Motor neuron (in vitro differentiated cells): Measurements from ENCODE around the gene G0S2. TPM values are rescaled to one million over a fixed set of nuclear protein-coding genes. Genes with fewer than 3 reads are reported as not detected.
"Not testable (repeated sequence)": the region's sequence is repeated elsewhere in the genome, so short reads cannot be mapped to it uniquely, and the experiment has no call there.

Experiments used
- ATAC-seq, 8 experiments: fragments of 200-7000 bp; cut with Tn5 transposase; replicated peaks in 6 of 8; 2 replicates each; pipeline ENCODE4 v1.8.0; 2021; ENCODE audit warnings: mild to moderate bottlenecking in 8 of 8, moderate library complexity in 8 of 8
- H3K27ac ChIP-seq, 2 donors: fragments of 250-450 bp; sonication (Bioruptor Pico); 2 replicates each; pipeline ENCODE4 v1.9.0; 2021; ENCODE audit warnings: antibody characterized with exemption in 2 of 2, mild to moderate bottlenecking in 2 of 2, moderate library complexity in 1 of 2
- H3K4me1 ChIP-seq, 2 donors: fragments of 250-450 bp; sonication (Bioruptor Pico); replicated peaks in 1 of 2; 2 replicates each; pipeline ENCODE4 v1.6.1; 2021; ENCODE audit warnings: antibody characterized with exemption in 2 of 2, mild to moderate bottlenecking in 2 of 2, moderate library complexity in 1 of 2
- H3K4me3 ChIP-seq, 5 donors: fragments of 250-450 bp; sonication (Bioruptor Pico); 2 replicates each; pipeline ENCODE4 v1.9.0; 2021; ENCODE audit warnings: antibody characterized with exemption in 5 of 5, mild to moderate bottlenecking in 5 of 5, moderate library complexity in 4 of 5
- WGBS, 10 experiments: fragments of 450-650 bp; shearing (Covaris generic); methylation state at CpG; one replicate each; pipeline ENCODE4 v1.0.0; 2022; 5-methylcytosine and 5-hydroxymethylcytosine counted together
- in situ Hi-C, 9 experiments: fragments of 400-800 bp; cut with MboI; loops; one replicate each; pipeline ENCODE4 v1.15.0; 2021; ENCODE audit warnings: low sequenced_read_pairs in 9 of 9, low pct_unique_long_range_greater_than_20kb in 2 of 9; ENCODE audit not compliant: unreplicated experiment in 9 of 9
- total RNA-seq, 8 experiments: library from RNA; unstranded; fragments of 300-600 nt; gene quantifications; 2 replicates each; pipeline versions ENCODE4 v1.2.3 to v1.2.4, GENCODE V29; 2022

Gene G0S2
- total RNA-seq, 8 experiments from 2014 or later, result 4.1 to 865 (median 21.4) TPM

- Histone ChIP-seq H3K4me3 (no peak overlapping the region), H3K4me1 (peaks cover 3% of the 10 kb centered on the region in 2 donors), H3K27ac (no peak overlapping the region)
- WGBS, 10 experiments, result 40 to 100% (median 86%) methylated on average over 1 to 3 of the region's 3 CpGs; no CpG with 5 or more reads in 3 of the 10 experiments
- ATAC-seq, result peak in 3 of 8 experiments; percentile 48 to 72 (median 62)
- in situ Hi-C loops, result loop anchor here in 8 of 9 experiments (10.0 to 25.0 kb wide), 3 partner anchors 110 to 122 kb away; partner anchors contain the start of gene CAMK1G (in 5 of the 8)
Observed at GRCh38 chr1:209697126-209697525, 21.9 kb downstream of the G0S2 start.

DNA sequence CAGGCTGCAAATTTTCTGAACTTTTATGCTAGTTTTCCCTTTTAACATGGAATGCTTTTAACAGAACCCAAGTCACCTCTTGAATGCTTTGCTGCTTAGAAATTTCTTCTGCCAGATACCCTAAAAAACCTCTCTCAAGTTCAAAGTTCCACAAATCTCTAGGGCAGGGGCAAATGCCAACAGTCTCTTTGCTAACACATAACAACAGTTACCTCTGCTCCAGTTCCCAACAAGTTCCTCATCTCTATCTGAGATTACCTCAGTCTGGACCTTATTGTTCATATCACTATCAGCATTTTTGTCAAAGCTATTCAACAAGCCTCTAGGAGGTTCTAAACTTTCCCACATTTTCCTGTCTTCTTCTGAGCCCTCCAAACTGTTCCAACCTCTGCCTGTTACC lies 25.5 kb downstream of the G0S2 start:
- H3K4me3 ChIP-seq, H3K27ac ChIP-seq, in situ Hi-C loops, ATAC-seq, H3K4me1 ChIP-seq: not testable (repeated sequence)

GRCh38 chr1:209702832-209703231 lies 27.6 kb downstream of the G0S2 start:
- no peak for ATAC-seq
- H3K27ac ChIP-seq, result no peak overlapping the region
- H3K4me1 ChIP-seq, result peaks cover 2 to 4% of the 10 kb centered on the region in 2 donors
- 0 to 87% (median 65%) methylated on average over 1 of the region's 1 CpG; no CpG with 5 or more reads in 1 of the 10 experiments for WGBS, 10 experiments
- H3K4me3 ChIP-seq, result no peak overlapping the region
- in situ Hi-C loops, result no loop called here

- Histone ChIP-seq H3K4me1 (peaks cover 10 to 11% of the 10 kb centered on the region in 2 donors), H3K4me3 (no peak overlapping the region), H3K27ac (no peak overlapping the region)
- no peak for ATAC-seq
- WGBS, 10 experiments, result 48 to 96% (median 77%) methylated on average over 4 to 6 of the region's 6 CpGs
- in situ Hi-C loops, result no loop called here
Observed at GRCh38 chr1:209703834-209704504, 28.8 kb downstream of the G0S2 start.

DNA sequence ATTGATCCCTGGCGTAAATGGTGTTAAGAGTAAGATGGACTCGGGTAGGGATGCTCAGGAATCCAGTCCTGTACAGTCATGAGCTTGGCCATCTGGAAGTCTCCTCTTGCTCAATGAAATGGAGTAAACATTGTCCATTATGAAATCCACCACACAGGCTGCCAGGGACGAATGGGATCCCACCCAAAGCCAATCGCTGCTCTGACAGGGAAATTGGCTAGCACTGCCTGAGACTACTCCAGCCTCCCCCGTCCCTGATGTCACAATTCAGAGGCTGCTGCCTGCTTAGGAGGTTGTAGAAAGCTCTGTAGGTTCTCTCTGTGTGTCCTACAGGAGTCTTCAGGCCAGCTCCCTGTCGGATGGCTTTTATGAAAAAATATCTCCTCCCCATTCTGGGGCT lies 29.4 kb downstream of the G0S2 start, which contains the start of gene HSD11B1:
HSD11B1 (plus strand) TSS at position 263 of the 400 bp plus-strand sequence; CDS start at position 360, 97 bp downstream.
- ATAC-seq, result peak in 2 of 8 experiments; percentile 70 to 76
- H3K4me1 ChIP-seq, result peaks cover 10 to 11% of the 10 kb centered on the region in 2 donors
- H3K27ac ChIP-seq, result no peak within 1 kb of the TSS
- 11 to 100% (median 83%) methylated on average over 2 to 5 of the region's 6 CpGs; no CpG with 5 or more reads in 3 of the 10 experiments for WGBS, 10 experiments
- in situ Hi-C loops, result no loop called here
- H3K4me3 ChIP-seq, result no peak within 1 kb of the TSS

DNA sequence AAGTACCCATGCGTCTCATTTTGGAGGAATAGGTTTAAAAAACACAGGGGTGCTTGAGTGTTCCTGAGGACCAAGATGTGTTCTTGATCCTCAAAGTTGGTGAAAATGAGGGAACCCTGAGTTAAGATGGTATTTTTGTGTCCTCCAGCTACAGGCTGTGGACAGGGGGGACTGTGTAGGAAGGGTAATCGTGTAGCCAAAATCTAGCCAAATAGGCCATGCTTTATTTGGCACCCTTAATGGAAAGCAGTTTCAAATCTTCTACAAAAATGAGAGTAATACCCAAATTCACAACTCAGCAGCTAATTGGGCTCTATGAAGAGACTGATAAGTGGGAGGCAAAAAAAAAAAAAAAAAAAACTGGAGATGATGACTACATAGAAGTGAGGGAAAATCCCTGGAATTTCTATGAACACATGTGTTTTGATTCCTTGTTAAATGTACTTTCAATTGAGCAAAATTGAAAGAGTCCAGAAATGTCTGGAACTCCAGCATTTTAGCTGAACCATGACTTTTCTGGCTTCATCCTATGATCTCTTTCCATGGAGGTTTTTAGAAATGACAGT lies 29.9 kb downstream of the G0S2 start:
- H3K4me1 ChIP-seq, result peaks cover 10 to 11% of the 10 kb centered on the region in 2 donors
- in situ Hi-C loops, result no loop called here
- H3K27ac ChIP-seq, result no peak overlapping the region
- WGBS, 10 experiments, result 0 to 100% (median 85%) methylated on average over 1 to 2 of the region's 2 CpGs; no CpG with 5 or more reads in 2 of the 10 experiments
- ATAC-seq, result no peak
- H3K4me3 ChIP-seq, result no peak overlapping the region

- Histone ChIP-seq H3K27ac (no peak overlapping the region), H3K4me1 (peaks cover 10 to 11% of the 10 kb centered on the region in 2 donors), H3K4me3 (no peak overlapping the region)
- 60 to 100% (median 94%) methylated on average over 1 to 3 of the region's 3 CpGs; no CpG with 5 or more reads in 4 of the 10 experiments for WGBS, 10 experiments
- in situ Hi-C loops, result no loop called here
- ATAC-seq, result no peak
Observed at GRCh38 chr1:209706622-209707021, 31.4 kb downstream of the G0S2 start.

- H3K27ac ChIP-seq, result no peak overlapping the region
- WGBS, 10 experiments, result 83 to 100% (median 100%) methylated on average over 1 of the region's 1 CpG; no CpG with 5 or more reads in 3 of the 10 experiments
- H3K4me1 ChIP-seq, result peaks cover 10 to 11% of the 10 kb centered on the region in 2 donors
- no peak for ATAC-seq
- no peak overlapping the region for H3K4me3 ChIP-seq
- in situ Hi-C loops, result no loop called here
Observed at GRCh38 chr1:209707308-209707707, 32.1 kb downstream of the G0S2 start.

DNA sequence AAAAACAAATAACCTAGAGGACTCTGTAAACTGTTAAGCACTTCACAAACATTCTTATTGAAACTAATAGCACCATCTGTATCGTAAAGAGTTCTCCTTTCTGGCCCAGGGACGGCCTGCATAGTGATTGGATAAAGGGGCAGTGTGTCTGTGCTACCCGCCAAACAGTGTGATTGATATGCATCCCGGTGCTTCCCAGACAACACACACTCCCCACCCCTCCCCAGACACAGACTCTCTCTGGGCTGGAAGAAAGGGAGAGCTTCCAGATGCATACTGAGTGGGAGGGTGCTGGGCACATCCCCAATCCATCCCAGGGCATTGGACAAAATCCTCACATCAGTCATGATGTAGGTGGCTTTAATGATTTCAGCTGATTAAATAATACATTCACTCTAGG lies 33.1 kb downstream of the G0S2 start:
- in situ Hi-C loops, result no loop called here
- Histone ChIP-seq H3K4me1 (peaks cover 10 to 11% of the 10 kb centered on the region in 2 donors), H3K27ac (no peak overlapping the region), H3K4me3 (no peak overlapping the region)
- WGBS, 10 experiments, result 0 to 63% (median 20%) methylated on average over 2 to 4 of the region's 4 CpGs; no CpG with 5 or more reads in 4 of the 10 experiments
- peak in 5 of 8 experiments; percentile 82 to 100 (median 97) for ATAC-seq

DNA sequence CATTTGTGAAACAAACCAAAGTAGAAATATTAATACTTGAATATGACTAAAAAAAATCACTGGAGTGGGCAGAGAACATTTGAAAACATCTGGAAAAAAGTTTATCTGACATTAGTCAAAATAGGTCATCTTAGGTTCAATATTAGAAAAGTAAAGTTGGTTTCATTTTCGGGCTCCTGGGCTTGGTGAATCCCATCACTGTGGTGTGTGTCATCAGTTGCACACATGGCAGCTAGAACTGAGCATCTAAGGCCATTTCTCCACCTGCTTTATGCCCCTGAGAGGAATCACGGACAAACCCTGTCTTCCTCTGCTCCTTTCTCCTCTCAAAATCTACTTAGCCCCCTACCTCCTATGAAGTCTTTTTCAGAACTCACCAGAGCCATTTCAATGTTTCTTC lies 34.9 kb downstream of the G0S2 start:
- no peak overlapping the region for H3K27ac ChIP-seq
- ATAC-seq, result peak in 2 of 8 experiments; percentile 26 to 32
- WGBS, 10 experiments, result 24 to 100% (median 66%) methylated on average over 2 of the region's 2 CpGs; no CpG with 5 or more reads in 2 of the 10 experiments
- H3K4me3 ChIP-seq, result no peak overlapping the region
- peaks cover 7 to 10% of the 10 kb centered on the region in 2 donors for H3K4me1 ChIP-seq
- in situ Hi-C loops, result no loop called here

- in situ Hi-C loops, result no loop called here
- Histone ChIP-seq H3K4me1 (peaks cover 7 to 10% of the 10 kb centered on the region in 2 donors), H3K27ac (no peak overlapping the region), H3K4me3 (no peak overlapping the region)
- no peak for ATAC-seq
- WGBS, 10 experiments, result 53 to 97% (median 86%) methylated on average over 2 to 3 of the region's 3 CpGs; no CpG with 5 or more reads in 2 of the 10 experiments
Observed at GRCh38 chr1:209710847-209711246, 35.6 kb downstream of the G0S2 start.

GRCh38 chr1:209714338-209714737 lies 39.1 kb downstream of the G0S2 start:
- in situ Hi-C loops, result no loop called here
- Histone ChIP-seq H3K4me1 (no peaks in the 10 kb centered on the region), H3K4me3 (no peak overlapping the region), H3K27ac (no peak overlapping the region)
- no peak for ATAC-seq
- 17 to 100% (median 75%) methylated on average over 1 to 2 of the region's 2 CpGs for WGBS, 10 experiments

GRCh38 chr1:209715314-209715713 lies 40.1 kb downstream of the G0S2 start:
- no peaks in the 10 kb centered on the region for H3K4me1 ChIP-seq
- in situ Hi-C loops, result no loop called here
- no peak overlapping the region for H3K4me3 ChIP-seq
- ATAC-seq, result no peak
- H3K27ac ChIP-seq, result no peak overlapping the region
